GM04503 (cell line): ENCODE measurements around the gene SEC24B.
"Not testable (repeated sequence)": the region's sequence is repeated elsewhere in the genome, so short reads cannot be mapped to it uniquely, and the experiment has no call there.

Experiments
- DNase-seq: peaks from one replicate; pipeline ENCODE4 v3.0.0-alpha.2; 2012; ENCODE audit warnings: low read depth

Gene SEC24B

GRCh38 chr4:109578846-109579245, 145.2 kb downstream of the SEC24B start:
- DNase-seq, result no peak

- not testable (repeated sequence) for DNase-seq
These were observed 146.4 kb downstream of the SEC24B start for GRCh38 chr4:109579997-109580396.

GRCh38 chr4:109588176-109588575, 154.6 kb downstream of the SEC24B start:
- DNase-seq, result no peak

DNA sequence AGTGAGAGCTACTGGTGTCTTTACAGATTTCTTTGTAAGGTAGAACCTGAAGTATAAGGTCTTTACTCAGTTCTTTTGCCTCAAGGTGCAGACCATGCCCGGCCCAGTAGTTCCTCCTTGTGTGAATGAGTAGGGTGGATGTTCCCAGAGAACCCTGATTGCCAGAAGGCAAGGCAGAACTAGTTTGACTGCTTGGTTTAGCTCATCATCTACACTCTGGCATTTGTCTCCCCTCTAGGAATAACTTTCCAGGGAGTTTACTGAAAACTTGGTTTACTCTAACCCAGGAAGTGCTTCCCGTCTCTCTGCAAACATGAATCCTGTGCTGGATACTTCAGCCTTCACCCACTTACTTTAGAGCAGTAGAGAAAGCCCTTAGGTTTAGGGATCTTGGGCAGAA, 155.5 kb downstream of the SEC24B start:
- no peak for DNase-seq

DNA sequence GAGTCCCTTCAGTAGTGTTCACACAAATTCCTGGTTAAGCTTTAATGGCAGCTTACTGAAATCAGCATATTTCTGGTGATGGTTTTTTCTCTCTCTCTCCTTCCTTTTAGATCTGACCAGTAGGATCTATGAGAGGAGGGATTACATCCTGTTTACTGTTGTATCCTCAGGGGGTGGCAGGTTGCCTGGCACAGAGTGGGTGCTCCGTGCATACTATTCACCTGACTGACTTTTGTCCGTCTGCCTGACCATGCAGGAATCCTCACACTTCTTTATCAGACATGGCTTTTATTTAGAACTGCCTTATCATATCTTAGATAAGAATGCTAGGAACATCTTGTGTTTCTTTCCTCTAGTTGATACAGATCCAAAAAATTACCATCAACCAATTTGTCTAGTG, 156.0 kb downstream of the SEC24B start:
- no peak for DNase-seq
